Measurements from ENCODE around the gene DRC7. TPM values are rescaled to one million over a fixed set of nuclear protein-coding genes. Genes with fewer than 3 reads are reported as not detected.
"Not testable (repeated sequence)": the region's sequence is repeated elsewhere in the genome, so short reads cannot be mapped to it uniquely, and the experiment has no call there.

DRC7 gene
- polyA plus RNA-seq, 1 of the 3 experiments (the other 2 are of a cell fraction) = 0.58 TPM

DNA sequence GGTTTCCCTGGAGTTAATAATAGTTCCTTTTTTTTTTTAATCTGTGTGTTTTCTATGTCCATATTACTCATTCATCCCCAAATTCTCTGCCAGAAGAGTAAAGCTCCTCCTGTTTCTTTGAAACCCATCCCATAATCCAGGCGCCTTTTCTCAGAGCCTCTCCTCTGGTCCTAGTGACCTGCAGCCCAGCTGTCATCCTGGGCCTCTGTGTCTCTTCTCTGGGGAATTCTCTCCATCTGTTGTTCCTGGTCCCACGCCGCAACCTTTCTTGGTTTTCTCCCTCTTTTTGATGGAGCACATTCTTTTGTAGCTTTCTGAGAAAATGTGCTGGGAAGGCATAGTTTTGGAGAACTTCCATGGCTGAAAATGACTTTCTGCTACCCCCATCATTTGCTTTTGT lies 51.2 kb downstream of the DRC7 start:
- Histone ChIP-seq H3K9ac (no peak overlapping the region), H3K4me2 (no peak overlapping the region), H3K9me3 (no peaks in the 10 kb centered on the region), H3K4me1 (ENCODE audit: control insufficient read depth in 1 of 2, insufficient read depth in 2 of 2, low read depth in 1 of 2, low read length in 1 of 2) (no peaks in the 10 kb centered on the region; a peak in 1 of 4 replicates), H2AFZ (ENCODE audit: low read depth) (no peak overlapping the region), H3K27ac (ENCODE audit: low read depth in 2 of 2, low read length in 1 of 2) (no peak overlapping the region), H3K36me3 (replicated peaks in 1 of 2; ENCODE audit: control insufficient read depth in 1 of 2, insufficient read depth in 2 of 2, low read length in 1 of 2) (peaks cover 3 to 8% of the 10 kb centered on the region in 2 experiments), H4K20me1 (ENCODE audit: insufficient read depth) (no peaks in the 10 kb centered on the region), H3F3A (replicated peaks; ENCODE audit: insufficient read depth) (no peaks in the 10 kb centered on the region), H3K9me2 (no peaks in the 10 kb centered on the region), H3K79me2 (ENCODE audit: insufficient read depth) (no peaks in the 10 kb centered on the region), H3K4me3 (ENCODE audit: low read depth in 2 of 2, low read length in 1 of 2) (no peak overlapping the region), H3K27me3 (ENCODE audit: insufficient read depth) (no peaks in the 10 kb centered on the region)
- no peak for DNase-seq
- ChIA-PET CTCF (interaction anchor here (2.0 kb wide), 1 partner anchor 11 kb away, joined by 10 read pairs; no protein-coding TSS in a partner anchor), POLR2A (no interaction called here)
- WGBS (ENCODE audit: low lambda C conversion rate) = 93% methylated on average over 3 of the region's 3 CpGs
- TF ChIP-seq RCOR1 (IDR thresholded peaks at IDR 0.05; ENCODE audit: low read length) (no peak), EZH2phosphoT487 (IDR thresholded peaks at IDR 0.05; ENCODE audit: borderline replicate concordance, low read depth) (no peak), JUND (IDR thresholded peaks at IDR 0.05) (no peak), FOXJ3 (CRISPR knock-in tag; IDR thresholded peaks at IDR 0.05) (no peak), PBX3 (IDR thresholded peaks at IDR 0.05) (no peak), MXI1 (IDR thresholded peaks at IDR 0.05; ENCODE audit: low read depth, low read length) (no peak), SMC3 (IDR thresholded peaks at IDR 0.05; ENCODE audit: low read depth, low read length) (no peak), YY1 (IDR thresholded peaks at IDR 0.05; ENCODE audit: low read depth) (no peak), MAX (IDR thresholded peaks at IDR 0.05; ENCODE audit: low read depth) (no peak), CTCF (IDR thresholded peaks at IDR 0.05) (no peak), IRF3 (IDR thresholded peaks at IDR 0.05; ENCODE audit: low read depth, low read length) (no peak), FOXM1 (IDR thresholded peaks at IDR 0.05; ENCODE audit: low read depth) (no peak), NFIC (IDR thresholded peaks at IDR 0.05; ENCODE audit: borderline replicate concordance) (no peak), RAD21 (IDR thresholded peaks at IDR 0.05; ENCODE audit: low read length) (no peak), CHD2 (IDR thresholded peaks at IDR 0.05; ENCODE audit: low read length, partially characterized antibody) (no peak), TCF12 (IDR thresholded peaks at IDR 0.05) (no peak)
- TF ChIP-seq, protein P1, sequence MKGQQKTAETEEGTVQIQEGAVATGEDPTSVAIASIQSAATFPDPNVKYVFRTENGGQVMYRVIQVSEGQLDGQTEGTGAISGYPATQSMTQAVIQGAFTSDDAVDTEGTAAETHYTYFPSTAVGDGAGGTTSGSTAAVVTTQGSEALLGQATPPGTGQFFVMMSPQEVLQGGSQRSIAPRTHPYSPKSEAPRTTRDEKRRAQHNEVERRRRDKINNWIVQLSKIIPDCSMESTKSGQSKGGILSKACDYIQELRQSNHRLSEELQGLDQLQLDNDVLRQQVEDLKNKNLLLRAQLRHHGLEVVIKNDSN (IDR thresholded peaks at IDR 0.05; ENCODE audit: borderline replicate concordance, low read depth) = no peak
- TF ChIP-seq, protein P2, sequence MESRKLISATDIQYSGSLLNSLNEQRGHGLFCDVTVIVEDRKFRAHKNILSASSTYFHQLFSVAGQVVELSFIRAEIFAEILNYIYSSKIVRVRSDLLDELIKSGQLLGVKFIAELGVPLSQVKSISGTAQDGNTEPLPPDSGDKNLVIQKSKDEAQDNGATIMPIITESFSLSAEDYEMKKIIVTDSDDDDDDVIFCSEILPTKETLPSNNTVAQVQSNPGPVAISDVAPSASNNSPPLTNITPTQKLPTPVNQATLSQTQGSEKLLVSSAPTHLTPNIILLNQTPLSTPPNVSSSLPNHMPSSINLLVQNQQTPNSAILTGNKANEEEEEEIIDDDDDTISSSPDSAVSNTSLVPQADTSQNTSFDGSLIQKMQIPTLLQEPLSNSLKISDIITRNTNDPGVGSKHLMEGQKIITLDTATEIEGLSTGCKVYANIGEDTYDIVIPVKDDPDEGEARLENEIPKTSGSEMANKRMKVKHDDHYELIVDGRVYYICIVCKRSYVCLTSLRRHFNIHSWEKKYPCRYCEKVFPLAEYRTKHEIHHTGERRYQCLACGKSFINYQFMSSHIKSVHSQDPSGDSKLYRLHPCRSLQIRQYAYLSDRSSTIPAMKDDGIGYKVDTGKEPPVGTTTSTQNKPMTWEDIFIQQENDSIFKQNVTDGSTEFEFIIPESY (IDR thresholded peaks at IDR 0.05; ENCODE audit: borderline replicate concordance, low read depth) = no peak
- TF ChIP-seq, protein P3, sequence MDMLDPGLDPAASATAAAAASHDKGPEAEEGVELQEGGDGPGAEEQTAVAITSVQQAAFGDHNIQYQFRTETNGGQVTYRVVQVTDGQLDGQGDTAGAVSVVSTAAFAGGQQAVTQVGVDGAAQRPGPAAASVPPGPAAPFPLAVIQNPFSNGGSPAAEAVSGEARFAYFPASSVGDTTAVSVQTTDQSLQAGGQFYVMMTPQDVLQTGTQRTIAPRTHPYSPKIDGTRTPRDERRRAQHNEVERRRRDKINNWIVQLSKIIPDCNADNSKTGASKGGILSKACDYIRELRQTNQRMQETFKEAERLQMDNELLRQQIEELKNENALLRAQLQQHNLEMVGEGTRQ (IDR thresholded peaks at IDR 0.05; ENCODE audit: borderline replicate concordance, low read depth, low read length) = no peak

DNA sequence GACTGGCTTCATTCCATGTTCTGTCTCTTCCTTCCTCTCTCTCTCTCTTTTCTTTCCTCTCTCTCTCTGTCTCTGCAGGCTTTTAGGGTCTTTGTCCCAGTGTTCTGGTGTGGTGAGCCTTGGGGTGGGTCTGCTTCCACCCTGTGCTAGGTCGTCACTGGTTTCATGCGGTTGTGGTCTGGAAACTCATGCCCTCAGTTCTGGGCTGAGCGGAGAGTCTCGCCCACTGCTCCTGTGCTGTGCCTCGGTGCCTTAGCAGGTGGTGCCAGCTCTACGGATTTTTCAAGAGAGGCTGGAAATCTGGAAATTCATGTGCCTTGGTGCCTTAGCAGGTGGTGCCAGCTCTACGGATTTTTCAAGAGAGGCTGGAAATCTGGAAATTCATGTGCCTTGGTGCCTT lies 51.7 kb downstream of the DRC7 start:
- H3F3A ChIP-seq (replicated peaks; ENCODE audit: insufficient read depth); POLR2A ChIA-PET; H4K20me1 ChIP-seq (ENCODE audit: insufficient read depth); H3K27ac ChIP-seq (ENCODE audit: low read depth in 2 of 2, low read length in 1 of 2); H3K9me3 ChIP-seq; H3K4me3 ChIP-seq (ENCODE audit: low read depth in 2 of 2, low read length in 1 of 2); H3K79me2 ChIP-seq (ENCODE audit: insufficient read depth); H3K4me2 ChIP-seq; H3K4me1 ChIP-seq (ENCODE audit: control insufficient read depth in 1 of 2, insufficient read depth in 2 of 2, low read depth in 1 of 2, low read length in 1 of 2); DNase-seq; H2AFZ ChIP-seq (ENCODE audit: low read depth); H3K9ac ChIP-seq; H3K9me2 ChIP-seq; H3K27me3 ChIP-seq (ENCODE audit: insufficient read depth): not testable (repeated sequence)
- H3K36me3 ChIP-seq (replicated peaks in 1 of 2; ENCODE audit: control insufficient read depth in 1 of 2, insufficient read depth in 2 of 2, low read length in 1 of 2) = peaks cover 3 to 13% of the 10 kb centered on the region in 2 experiments
- CTCF ChIA-PET = interaction anchor here (2.0 kb wide), 1 partner anchor 11 kb away, joined by 10 read pairs; no protein-coding TSS in a partner anchor
- 89% methylated on average over 7 of the region's 7 CpGs for WGBS (ENCODE audit: low lambda C conversion rate)
